GM18526 (cell line): ENCODE measurements around the gene SKAP1.

Experiments used
- POLR2A ChIP-seq: IDR thresholded peaks from 3 replicates; pipeline ENCODE4 v1.6.1; 2011; ENCODE audit not compliant: insufficient read length; ENCODE audit errors: extremely low read depth

SKAP1 gene

GRCh38 chr17:48432820-48433775 is 3.1 kb upstream of the SKAP1 start:
- TF ChIP-seq POLR2A: no peak

- no peak for TF ChIP-seq POLR2A
Observed at GRCh38 chr17:48429156-48429555, 858 bp downstream of the SKAP1 start.

- no peak for TF ChIP-seq POLR2A
Observed at GRCh38 chr17:48427598-48427997, 2.4 kb downstream of the SKAP1 start.

- no peak for TF ChIP-seq POLR2A
Observed at GRCh38 chr17:48426761-48427500, 3.1 kb downstream of the SKAP1 start.

- no peak for TF ChIP-seq POLR2A
Observed at GRCh38 chr17:48426019-48426665, 3.9 kb downstream of the SKAP1 start.

- no peak for TF ChIP-seq POLR2A
Observed at GRCh38 chr17:48420823-48421222, 9.2 kb downstream of the SKAP1 start.

GRCh38 chr17:48416971-48417370 is 13.0 kb downstream of the SKAP1 start:
- no peak for TF ChIP-seq POLR2A

GRCh38 chr17:48413613-48414405 is 16.2 kb downstream of the SKAP1 start:
- no peak for TF ChIP-seq POLR2A

- no peak for TF ChIP-seq POLR2A
Observed at GRCh38 chr17:48412841-48413240, 17.2 kb downstream of the SKAP1 start.

- TF ChIP-seq POLR2A: no peak
Observed at GRCh38 chr17:48409607-48410006, 20.4 kb downstream of the SKAP1 start.

GRCh38 chr17:48406936-48407567 is 23.0 kb downstream of the SKAP1 start:
- no peak for TF ChIP-seq POLR2A

- TF ChIP-seq POLR2A: no peak
Observed at GRCh38 chr17:48394821-48395220, 35.2 kb downstream of the SKAP1 start.

GRCh38 chr17:48393283-48393682 is 36.7 kb downstream of the SKAP1 start:
- TF ChIP-seq POLR2A: no peak

- TF ChIP-seq POLR2A: no peak
Observed at GRCh38 chr17:48392857-48393256, 37.2 kb downstream of the SKAP1 start.
